ENCODE measurements around the gene CCR9. TPM values are rescaled to one million over a fixed set of nuclear protein-coding genes. Genes with fewer than 3 reads are reported as not detected.

Gene CCR9
- total and polyA plus RNA-seq, 10 of the 15 experiments (the other 5 are each of a cell fraction or from before 2014, with no cell fraction given) = 0.05 to 3.9 (median 2.4) TPM

DNA sequence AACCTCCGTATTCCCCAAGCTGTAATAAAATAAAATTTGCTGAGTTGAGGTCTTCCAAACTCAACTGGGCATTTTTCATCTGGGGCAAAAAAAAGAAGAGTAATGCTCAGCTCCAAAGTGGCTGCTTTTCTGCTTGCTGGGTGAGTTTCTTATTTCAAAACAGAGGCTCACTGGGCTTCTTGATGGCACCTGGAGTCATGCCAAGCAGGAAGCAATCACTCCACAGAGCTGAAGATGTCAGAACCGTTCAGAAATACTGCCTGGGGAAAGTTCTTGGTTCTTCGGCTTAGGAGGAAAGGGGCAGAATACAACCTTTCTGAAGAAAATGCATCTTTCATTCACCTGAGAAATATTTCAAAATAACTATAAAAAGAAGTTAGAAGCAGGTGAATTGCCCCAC is 4.1 kb downstream of the CCR9 start:
- H3K4me3 ChIP-seq = no peak overlapping the region
- FAIRE-seq (no peak), ATAC-seq (no peak), DNase-seq (ENCODE audit: low read depth, low spot score) (no peak)
- BruUV-seq (replicated peaks) = no TSS peak
- no peak overlapping the region for H2AFZ ChIP-seq (ENCODE audit: control insufficient read depth, low read depth, low read length)
- H4K20me1 ChIP-seq (ENCODE audit: control insufficient read depth, insufficient read depth) = no peaks in the 10 kb centered on the region
- SMC1A ChIA-PET (ENCODE audit: uncharacterized antibody, unreplicated experiment) = interaction anchor here (0.8 to 2.0 kb wide), 5 partner anchors 14 to 47 kb away, joined by 3 to 7 read pairs (median 3); no protein-coding TSS in a partner anchor
- in situ Hi-C loops (cut with MboI) (no loop called here), intact Hi-C loops (cut with micrococcal nuclease; ENCODE audit: unreplicated experiment) (no loop called here)
- H3K9me3 ChIP-seq (replicated peaks; ENCODE audit: control insufficient read depth, insufficient read depth, low read length) = peaks cover 5% of the 10 kb centered on the region; the same call in 2 of the 3 replicates
- TF ChIP-seq, protein P1, sequence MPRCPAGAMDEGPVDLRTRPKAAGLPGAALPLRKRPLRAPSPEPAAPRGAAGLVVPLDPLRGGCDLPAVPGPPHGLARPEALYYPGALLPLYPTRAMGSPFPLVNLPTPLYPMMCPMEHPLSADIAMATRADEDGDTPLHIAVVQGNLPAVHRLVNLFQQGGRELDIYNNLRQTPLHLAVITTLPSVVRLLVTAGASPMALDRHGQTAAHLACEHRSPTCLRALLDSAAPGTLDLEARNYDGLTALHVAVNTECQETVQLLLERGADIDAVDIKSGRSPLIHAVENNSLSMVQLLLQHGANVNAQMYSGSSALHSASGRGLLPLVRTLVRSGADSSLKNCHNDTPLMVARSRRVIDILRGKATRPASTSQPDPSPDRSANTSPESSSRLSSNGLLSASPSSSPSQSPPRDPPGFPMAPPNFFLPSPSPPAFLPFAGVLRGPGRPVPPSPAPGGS (IDR thresholded peaks at IDR 0.05; ENCODE audit: borderline replicate concordance, insufficient read depth, low read depth, low read length, poor library complexity, severe bottlenecking) = no peak
- TF ChIP-seq, protein P2, sequence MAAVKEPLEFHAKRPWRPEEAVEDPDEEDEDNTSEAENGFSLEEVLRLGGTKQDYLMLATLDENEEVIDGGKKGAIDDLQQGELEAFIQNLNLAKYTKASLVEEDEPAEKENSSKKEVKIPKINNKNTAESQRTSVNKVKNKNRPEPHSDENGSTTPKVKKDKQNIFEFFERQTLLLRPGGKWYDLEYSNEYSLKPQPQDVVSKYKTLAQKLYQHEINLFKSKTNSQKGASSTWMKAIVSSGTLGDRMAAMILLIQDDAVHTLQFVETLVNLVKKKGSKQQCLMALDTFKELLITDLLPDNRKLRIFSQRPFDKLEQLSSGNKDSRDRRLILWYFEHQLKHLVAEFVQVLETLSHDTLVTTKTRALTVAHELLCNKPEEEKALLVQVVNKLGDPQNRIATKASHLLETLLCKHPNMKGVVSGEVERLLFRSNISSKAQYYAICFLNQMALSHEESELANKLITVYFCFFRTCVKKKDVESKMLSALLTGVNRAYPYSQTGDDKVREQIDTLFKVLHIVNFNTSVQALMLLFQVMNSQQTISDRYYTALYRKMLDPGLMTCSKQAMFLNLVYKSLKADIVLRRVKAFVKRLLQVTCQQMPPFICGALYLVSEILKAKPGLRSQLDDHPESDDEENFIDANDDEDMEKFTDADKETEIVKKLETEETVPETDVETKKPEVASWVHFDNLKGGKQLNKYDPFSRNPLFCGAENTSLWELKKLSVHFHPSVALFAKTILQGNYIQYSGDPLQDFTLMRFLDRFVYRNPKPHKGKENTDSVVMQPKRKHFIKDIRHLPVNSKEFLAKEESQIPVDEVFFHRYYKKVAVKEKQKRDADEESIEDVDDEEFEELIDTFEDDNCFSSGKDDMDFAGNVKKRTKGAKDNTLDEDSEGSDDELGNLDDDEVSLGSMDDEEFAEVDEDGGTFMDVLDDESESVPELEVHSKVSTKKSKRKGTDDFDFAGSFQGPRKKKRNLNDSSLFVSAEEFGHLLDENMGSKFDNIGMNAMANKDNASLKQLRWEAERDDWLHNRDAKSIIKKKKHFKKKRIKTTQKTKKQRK (IDR thresholded peaks at IDR 0.05; ENCODE audit: low read depth, low read length) = no peak
- H3K4me2 ChIP-seq (ENCODE audit: control insufficient read depth, insufficient read depth) = no peak overlapping the region
- H3K27me3 ChIP-seq (replicated peaks in 1 of 2; ENCODE audit: control insufficient read depth in 2 of 2, insufficient read depth in 2 of 2, low read length in 1 of 2) = no peaks in the 10 kb centered on the region
- H3K79me2 ChIP-seq (ENCODE audit: control insufficient read depth, insufficient read depth, low read length) = no peaks in the 10 kb centered on the region
- POLR2A ChIA-PET = interaction anchor here (0.8 to 1.6 kb wide), 6 partner anchors 9 to 94 kb away, joined by 3 to 7 read pairs (median 3); partner anchors contain the start of gene SLC6A20
- RAD21 ChIA-PET (ENCODE audit: unreplicated experiment) = interaction anchor here (0.8 to 1.3 kb wide), 3 partner anchors 9 to 22 kb away, joined by 3 to 6 read pairs (median 4); no protein-coding TSS in a partner anchor
- H3K9ac ChIP-seq (ENCODE audit: control insufficient read depth, insufficient read depth, low read length) = no peak overlapping the region
- H3K36me3 ChIP-seq (ENCODE audit: control insufficient read depth in 2 of 2, insufficient read depth in 2 of 2, low read length in 1 of 2) = peaks cover 0 to 2% of the 10 kb centered on the region in 2 experiments; a peak in 1 of 4 replicates
- peaks cover 33% of the 10 kb centered on the region for H3K4me1 ChIP-seq (ENCODE audit: control insufficient read depth, insufficient read depth, low read length)
- 70% methylated on average over 3 of the region's 3 CpGs for WGBS (ENCODE audit: insufficient coverage, insufficient replicate concordance, low lambda C conversion rate, missing lambda C conversion rate)
- CTCF ChIA-PET = interaction anchor here (0.9 to 1.0 kb wide), 3 partner anchors 15 to 38 kb away, joined by 3 read pairs; no protein-coding TSS in a partner anchor
- H3K27ac ChIP-seq (ENCODE audit: control insufficient read depth, insufficient read depth) = no peak overlapping the region
